HG02973 (cell line): Measurements from ENCODE around the gene WDR75.
A peak's percentile ranks its signal among the peaks of the same experiment; 100 is the strongest.
"Not testable (repeated sequence)": the region's sequence is repeated elsewhere in the genome, so short reads cannot be mapped to it uniquely, and the experiment has no call there.

Source experiments
- ATAC-seq: cut with Tn5 transposase; IDR thresholded peaks from one replicate; pipeline ENCODE4 v1.9.1; 2021; ENCODE audit warnings: moderate library complexity; ENCODE audit not compliant: unreplicated experiment

Gene WDR75

DNA sequence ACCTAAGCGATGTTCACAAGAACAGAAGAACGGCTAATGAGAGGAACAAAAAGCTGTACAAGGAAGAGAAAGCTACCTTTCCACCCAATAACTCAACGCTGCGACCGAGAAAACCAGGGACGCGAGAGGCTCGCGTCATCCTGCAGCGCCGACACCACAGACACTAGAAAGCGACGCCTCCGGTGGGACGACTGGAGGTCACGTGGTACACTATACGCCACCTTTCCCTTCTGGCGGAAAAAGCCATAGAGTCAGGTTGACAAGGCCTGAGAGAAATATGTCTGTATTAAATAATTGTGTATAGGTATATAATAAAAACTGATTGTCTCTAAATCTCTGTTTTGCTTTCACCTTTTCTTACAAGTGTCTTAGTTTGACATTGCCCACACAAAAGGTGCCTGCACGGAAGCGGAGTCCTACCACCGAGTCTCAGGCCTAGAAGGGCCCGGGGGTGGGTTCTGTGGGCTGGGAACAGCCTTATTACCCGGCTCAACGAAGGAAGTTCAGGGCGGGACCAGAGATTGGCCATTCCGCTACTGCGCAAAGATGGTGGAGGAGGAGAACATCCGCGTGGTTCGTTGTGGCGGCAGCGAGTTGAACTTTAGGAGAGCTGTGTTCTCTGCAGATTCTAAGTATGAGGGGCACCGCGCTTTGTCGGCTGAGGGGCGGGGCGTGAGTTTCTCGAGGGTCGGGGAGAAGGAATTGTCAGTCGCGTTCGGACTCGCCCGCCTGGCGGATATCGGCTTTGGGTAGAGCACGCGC lies at the start of gene WDR75:
WDR75 (plus strand) TSS at position 528 of the 762 bp plus-strand sequence; CDS start at position 547, 19 bp downstream.
- ATAC-seq = peak; percentile 83

DNA sequence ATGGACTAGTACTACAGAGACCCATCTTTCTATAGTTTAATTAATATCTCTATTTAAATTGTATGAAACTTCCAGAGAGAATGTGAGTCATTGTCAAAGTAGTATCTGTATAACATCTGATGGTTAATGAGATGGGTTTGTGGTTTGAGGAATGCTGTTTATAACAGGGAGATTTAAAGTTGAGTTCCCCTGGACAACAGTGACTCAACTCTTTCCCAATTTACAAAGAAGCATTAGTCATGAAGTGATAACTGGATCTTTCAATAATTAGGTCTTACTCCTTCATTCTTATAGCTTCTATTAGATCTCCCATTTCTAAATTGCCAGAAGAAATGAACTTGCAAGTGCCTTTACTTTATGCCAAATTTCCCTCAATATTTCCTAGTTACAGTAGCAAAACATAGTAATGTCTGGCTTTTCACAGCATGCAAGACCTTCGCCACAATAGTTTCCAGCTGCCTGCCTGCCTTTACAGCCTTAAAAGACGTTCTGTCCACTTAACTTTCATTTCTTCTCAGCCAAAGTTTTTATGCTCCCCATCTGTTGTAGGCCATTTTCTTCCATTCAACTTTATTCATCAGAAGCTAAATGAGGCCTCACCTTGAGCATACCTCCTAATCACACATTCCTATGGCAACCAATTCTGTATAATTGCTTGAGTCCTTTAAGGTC lies 47.7 kb upstream of the WDR75 start:
- ATAC-seq = no peak

GRCh38 chr2:189394525-189394924 lies 46.7 kb upstream of the WDR75 start:
- ATAC-seq = no peak

DNA sequence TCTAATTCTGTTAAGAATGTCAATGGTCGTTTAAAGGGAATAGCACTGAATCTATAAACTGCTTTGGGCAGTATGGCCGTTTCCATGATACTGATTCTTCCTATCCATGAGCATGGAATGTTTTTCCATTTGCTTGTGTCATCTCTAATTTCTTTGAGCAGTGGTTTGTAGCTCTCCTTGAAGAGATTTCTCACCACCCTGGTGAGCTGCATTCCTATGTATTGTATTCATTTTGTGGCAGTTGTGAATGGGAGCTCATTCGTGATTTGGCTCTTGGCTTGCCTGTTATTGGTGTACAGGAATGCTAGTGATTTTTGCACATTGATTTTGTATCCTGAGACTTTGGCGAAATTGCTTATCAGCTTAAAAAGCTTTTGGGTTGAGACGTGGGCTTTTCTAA lies 38.3 kb upstream of the WDR75 start:
- ATAC-seq = no peak

DNA sequence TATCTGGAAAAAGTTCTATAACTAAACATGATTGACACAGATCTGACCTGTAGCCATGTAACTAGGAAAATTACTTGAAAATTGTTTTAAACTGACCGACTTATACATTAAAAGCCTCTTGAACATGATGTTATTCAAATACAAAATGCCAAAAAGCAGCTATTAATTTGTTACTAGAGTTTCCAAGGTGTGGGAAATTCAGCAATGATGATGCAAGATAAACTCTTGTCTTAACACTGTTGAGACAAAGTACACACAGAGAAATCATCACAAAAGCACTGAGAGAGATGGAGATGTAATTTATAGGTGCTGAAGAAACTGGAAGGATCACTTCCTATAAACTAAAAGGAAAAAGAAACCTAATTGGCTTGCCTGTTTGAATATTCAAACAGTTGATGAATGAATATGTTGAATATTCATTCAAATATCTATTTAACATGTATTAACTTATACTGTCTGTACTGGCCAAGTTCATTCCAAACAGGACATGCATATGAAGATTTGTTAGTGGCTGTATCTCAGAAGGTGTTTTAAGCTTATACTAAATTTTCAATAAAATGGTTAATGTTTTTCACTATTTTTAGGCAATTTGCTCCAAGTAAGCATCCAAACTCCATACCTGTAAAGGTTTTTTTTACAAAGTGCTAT lies 34.6 kb upstream of the WDR75 start:
- ATAC-seq = no peak

DNA sequence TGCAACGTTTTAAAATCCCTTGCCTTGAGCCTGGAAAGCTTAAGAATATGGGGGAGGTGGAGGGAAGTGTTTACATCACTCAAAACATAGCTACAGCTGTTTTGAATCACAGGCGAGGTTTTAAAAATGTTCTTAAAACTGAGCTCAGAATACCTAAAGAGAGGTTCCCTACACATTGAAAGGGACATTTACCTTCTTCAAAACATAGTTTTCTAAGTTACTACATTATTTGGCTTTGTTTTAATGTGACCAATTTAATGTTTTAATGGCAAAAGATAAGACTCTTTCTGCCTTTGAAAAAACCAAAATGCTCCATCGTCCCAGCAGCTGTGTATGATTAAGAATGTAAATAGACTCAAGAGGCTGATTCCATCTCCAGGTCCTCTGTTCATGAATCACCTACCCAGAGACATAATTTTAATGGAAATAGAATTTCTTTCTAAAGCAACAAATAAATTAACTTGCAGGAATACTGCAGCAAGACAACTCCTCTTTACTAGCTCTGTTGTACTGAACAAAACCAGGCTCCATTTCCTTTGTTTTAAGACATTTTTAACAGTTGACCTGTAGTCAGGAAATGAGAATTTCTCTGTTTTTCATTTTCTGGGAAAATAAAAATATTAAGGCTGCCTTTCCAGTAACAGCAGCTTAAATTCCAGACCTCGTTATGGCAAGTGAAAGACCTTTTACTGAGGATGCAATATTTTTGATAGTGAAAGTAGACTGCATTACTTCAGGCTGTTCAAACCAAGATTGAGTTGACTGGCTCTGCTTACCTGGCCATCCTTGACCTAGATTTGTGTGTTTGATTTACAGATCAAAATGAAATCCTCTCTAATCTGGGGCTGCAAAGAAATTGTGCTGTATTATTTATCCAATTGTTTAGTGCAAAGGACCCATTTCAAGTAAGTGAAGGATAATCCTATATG lies 33.7 kb upstream of the WDR75 start:
- no peak for ATAC-seq

GRCh38 chr2:189408294-189408693 lies 33.0 kb upstream of the WDR75 start:
- no peak for ATAC-seq

- no peak for ATAC-seq
Measured at GRCh38 chr2:189409131-189409530, 32.1 kb upstream of the WDR75 start.

DNA sequence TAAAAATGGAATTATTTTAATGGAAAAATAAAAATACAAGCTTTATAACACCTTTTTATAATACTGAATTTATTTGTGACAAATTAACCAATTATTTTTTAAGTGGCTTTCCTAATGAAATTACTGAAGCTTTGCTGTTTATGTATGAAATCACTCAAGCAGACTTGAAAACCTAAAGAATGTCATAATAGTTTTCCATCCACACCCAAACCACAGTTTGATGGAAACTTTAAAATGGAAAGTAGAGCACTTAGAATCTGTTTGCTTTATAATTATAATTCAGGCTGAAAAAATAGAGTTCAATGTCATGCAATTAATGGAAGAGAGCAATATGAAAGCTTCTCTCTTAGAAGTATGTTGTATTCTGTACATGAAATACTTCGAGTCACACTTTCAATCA lies 31.6 kb upstream of the WDR75 start:
- ATAC-seq = no peak

- no peak for ATAC-seq
Measured at GRCh38 chr2:189411860-189412259, 29.4 kb upstream of the WDR75 start.

- peak; percentile 75 for ATAC-seq
Measured at GRCh38 chr2:189412330-189412953, 28.8 kb upstream of the WDR75 start.

- ATAC-seq = no peak
Measured at GRCh38 chr2:189413249-189413648, 28.0 kb upstream of the WDR75 start.

GRCh38 chr2:189421644-189422043 lies 19.6 kb upstream of the WDR75 start:
- ATAC-seq = no peak

- ATAC-seq = no peak
Measured at GRCh38 chr2:189424961-189425360, 16.3 kb upstream of the WDR75 start.

DNA sequence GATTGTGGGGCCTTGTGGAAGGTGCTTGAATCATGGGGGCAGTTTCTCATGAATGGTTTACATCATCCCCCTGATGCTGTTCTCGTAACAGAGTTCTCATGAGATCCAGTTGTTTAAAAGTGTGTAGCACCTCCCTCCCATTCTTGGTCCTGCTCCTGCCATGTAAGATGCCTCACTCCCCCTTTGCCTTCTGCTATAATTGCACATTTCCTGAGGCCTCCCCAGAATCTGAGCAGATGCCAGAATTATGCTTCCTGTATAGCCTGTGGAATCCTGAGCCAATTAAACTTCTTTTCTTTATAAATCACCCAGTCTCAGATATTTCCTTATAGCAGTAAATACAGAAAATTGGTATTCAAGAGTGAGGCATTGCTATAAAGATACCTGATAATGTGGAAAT lies 15.6 kb upstream of the WDR75 start:
- ATAC-seq = no peak

DNA sequence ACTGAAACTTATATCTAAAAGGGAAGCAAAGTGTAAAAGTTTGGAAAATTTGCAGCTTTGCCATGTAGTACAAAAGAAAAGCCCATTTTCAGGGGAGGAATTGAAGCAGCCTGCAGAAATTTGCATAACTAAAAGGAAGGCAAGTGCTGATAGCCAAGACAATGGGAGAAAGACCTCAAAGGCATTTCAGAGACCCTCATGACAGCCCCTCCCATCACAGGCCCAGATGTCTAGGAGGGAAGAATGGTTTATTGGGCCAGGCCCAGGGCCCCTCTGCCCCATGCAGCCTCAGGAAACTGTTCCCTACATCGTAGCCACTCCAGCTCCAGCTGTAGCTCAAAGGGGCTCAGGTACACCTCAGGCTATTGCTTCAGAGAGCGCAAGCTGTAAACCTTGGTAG lies 14.4 kb upstream of the WDR75 start:
- ATAC-seq = no peak

DNA sequence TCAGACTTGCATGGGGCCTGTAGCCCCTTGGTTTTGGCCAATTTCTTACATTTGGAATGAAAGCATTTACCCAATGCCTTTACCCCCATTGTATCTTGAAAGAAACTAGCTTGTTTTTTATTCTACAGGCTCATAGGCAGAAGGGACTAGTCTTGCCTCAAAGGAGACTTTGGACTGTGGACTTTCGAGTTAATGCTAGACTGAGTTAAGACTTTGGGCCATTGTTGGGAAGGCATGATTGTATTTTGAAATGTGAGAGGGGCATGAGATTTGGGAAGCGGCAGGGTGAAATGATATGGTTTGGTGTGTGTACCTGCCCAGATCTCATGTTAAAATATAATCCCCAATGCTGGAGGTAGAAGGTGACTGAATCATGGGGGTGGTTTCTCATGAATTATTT lies 13.4 kb upstream of the WDR75 start:
- ATAC-seq = no peak

DNA sequence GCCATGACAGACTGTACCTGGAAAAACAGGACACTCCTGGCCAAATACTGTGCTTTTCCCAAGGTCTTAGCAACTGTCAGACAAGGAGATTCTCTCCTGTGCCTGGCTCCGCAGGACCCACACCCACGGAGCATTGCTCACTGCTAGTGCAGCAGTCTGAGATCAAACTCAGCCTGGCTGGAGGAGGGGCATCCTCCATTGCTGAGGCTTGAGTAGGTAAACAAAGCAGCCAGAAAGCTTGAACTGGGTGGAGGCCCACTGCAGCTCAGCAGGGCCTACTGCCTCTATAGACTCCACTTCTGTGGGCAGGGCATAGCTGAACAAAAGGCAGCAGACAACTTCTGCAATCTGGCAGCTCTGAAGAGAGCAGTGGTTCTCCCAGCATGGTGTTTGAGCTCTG lies 10.8 kb upstream of the WDR75 start:
- not testable (repeated sequence) for ATAC-seq

DNA sequence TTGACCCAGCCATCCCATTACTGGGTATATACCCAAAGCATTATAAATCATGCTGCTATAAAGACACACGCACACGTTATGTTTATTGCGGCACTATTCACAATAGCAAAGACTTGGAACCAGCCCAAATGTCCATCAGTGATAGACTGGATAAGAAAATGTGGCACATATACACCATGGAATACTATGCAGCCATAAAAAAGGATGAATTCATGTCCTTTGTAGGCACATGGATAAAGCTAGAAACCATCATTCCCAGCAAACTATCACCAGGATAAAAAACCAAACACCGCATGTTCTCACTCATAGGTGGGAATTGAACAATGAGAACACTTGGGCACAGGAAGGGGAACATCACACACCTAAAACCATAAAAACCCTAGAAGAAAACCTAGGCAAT lies 5.5 kb upstream of the WDR75 start:
- ATAC-seq = not testable (repeated sequence)

DNA sequence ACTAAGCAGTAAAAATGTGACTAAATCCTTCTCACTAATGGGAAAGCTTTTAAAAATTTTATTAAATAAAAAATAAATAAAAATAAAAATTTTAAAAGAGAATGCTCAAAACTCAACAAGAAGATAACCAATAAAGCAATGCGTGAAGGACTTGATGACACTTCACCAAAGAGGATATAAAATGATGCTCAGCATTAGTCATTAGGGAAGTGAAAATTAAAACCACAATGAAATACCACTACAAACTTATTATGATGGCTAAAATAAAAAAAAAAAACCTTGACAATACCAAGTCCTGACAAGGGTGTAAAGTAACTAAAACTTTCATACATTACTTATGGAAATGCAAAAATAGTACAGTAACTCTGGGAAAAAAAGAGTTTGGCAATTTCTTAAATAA lies 3.3 kb upstream of the WDR75 start:
- no peak for ATAC-seq

GRCh38 chr2:189439342-189439741 lies 1.9 kb upstream of the WDR75 start:
- ATAC-seq = no peak
